RWPE2 (cell line): ENCODE results near the gene CLMN.

Experiments
- ATAC-seq: fragments of 200-7000 bp; cut with Tn5 transposase; 3 replicates; pipeline ENCODE4 v1.9.1; 2021; ENCODE audit warnings: low read depth
- DNase-seq: peaks from one replicate; pipeline ENCODE4 v3.0.0-alpha.2; 2020; ENCODE audit warnings: low spot score
- H3K27ac ChIP-seq: fragments of 450-650 bp; 2 replicates; pipeline ENCODE4 v1.5.1; 2017; ENCODE audit warnings: mild to moderate bottlenecking; ENCODE audit not compliant: poor library complexity, severe bottlenecking
- H3K27me3 ChIP-seq: fragments of 250-450 bp; sonication (Bioruptor Pico); 2 replicates; pipeline ENCODE4 v1.5.1; 2021; ENCODE audit warnings: mild to moderate bottlenecking, moderate library complexity; ENCODE audit not compliant: insufficient read depth, poor library complexity, severe bottlenecking
- H3K36me3 ChIP-seq: fragments of 250-450 bp; sonication (Bioruptor Pico); 2 replicates; pipeline ENCODE4 v1.5.1; 2020; ENCODE audit warnings: low read depth, mild to moderate bottlenecking, moderate library complexity
- H3K4me1 ChIP-seq: fragments of 250-450 bp; sonication (Bioruptor Pico); 2 replicates; pipeline ENCODE4 v1.5.1; 2021; ENCODE audit warnings: mild to moderate bottlenecking, moderate library complexity; ENCODE audit not compliant: insufficient read depth, poor library complexity, severe bottlenecking
- H3K4me3 ChIP-seq: fragments of 250-450 bp; sonication (Bioruptor Pico); 2 replicates; pipeline ENCODE4 v1.5.1; 2021; ENCODE audit warnings: mild to moderate bottlenecking, moderate library complexity; ENCODE audit not compliant: severe bottlenecking
- H3K9me3 ChIP-seq: fragments of 250-450 bp; sonication (Bioruptor Pico); 2 replicates; pipeline ENCODE4 v1.5.1; 2021; ENCODE audit warnings: mild to moderate bottlenecking, moderate library complexity; ENCODE audit not compliant: severe bottlenecking
- CTCF ChIP-seq: fragments of 450-650 bp; IDR thresholded peaks from one replicate; pipeline ENCODE4 v1.5.1; 2017; ENCODE audit warnings: mild to moderate bottlenecking, moderate library complexity; ENCODE audit not compliant: poor library complexity, severe bottlenecking

CLMN gene

GRCh38 chr14:95240859-95241813 lies 78.6 kb downstream of the CLMN start:
- no peak overlapping the region for H3K4me3 ChIP-seq
- H3K4me1 ChIP-seq: no peaks in the 10 kb centered on the region
- peak; percentile 26 for DNase-seq
- H3K36me3 ChIP-seq: no peaks in the 10 kb centered on the region
- H3K9me3 ChIP-seq: no peaks in the 10 kb centered on the region
- no peaks in the 10 kb centered on the region for H3K27me3 ChIP-seq
- H3K27ac ChIP-seq: no peak overlapping the region
- ATAC-seq: no peak
- TF ChIP-seq CTCF: no peak

- no peak overlapping the region for H3K4me3 ChIP-seq
- no peaks in the 10 kb centered on the region for H3K9me3 ChIP-seq
- ATAC-seq (no peak), DNase-seq (no peak)
- no peaks in the 10 kb centered on the region for H3K36me3 ChIP-seq
- TF ChIP-seq CTCF: no peak
- H3K27ac ChIP-seq: no peak overlapping the region
- no peaks in the 10 kb centered on the region for H3K4me1 ChIP-seq
- no peaks in the 10 kb centered on the region for H3K27me3 ChIP-seq
These were observed 81.0 kb downstream of the CLMN start for GRCh38 chr14:95238487-95239298.

GRCh38 chr14:95237958-95238340 lies 81.8 kb downstream of the CLMN start:
- H3K9me3 ChIP-seq: no peaks in the 10 kb centered on the region
- H3K4me1 ChIP-seq: no peaks in the 10 kb centered on the region
- no peaks in the 10 kb centered on the region for H3K27me3 ChIP-seq
- DNase-seq (no peak), ATAC-seq (no peak)
- TF ChIP-seq CTCF: no peak
- no peaks in the 10 kb centered on the region for H3K36me3 ChIP-seq
- H3K27ac ChIP-seq: no peak overlapping the region
- no peak overlapping the region for H3K4me3 ChIP-seq

- no peaks in the 10 kb centered on the region for H3K4me1 ChIP-seq
- TF ChIP-seq CTCF: no peak
- H3K9me3 ChIP-seq: no peaks in the 10 kb centered on the region
- no peaks in the 10 kb centered on the region for H3K36me3 ChIP-seq
- DNase-seq (no peak), ATAC-seq (no peak)
- no peak overlapping the region for H3K4me3 ChIP-seq
- no peaks in the 10 kb centered on the region for H3K27me3 ChIP-seq
- no peak overlapping the region for H3K27ac ChIP-seq
These were observed 82.4 kb downstream of the CLMN start for GRCh38 chr14:95237121-95237957.
